GM18867 (cell line): ENCODE measurements around the gene CCDC127.

Experiments
- ATAC-seq: cut with Tn5 transposase; IDR thresholded peaks from one replicate; pipeline ENCODE4 v1.9.1; 2021; ENCODE audit warnings: mild to moderate bottlenecking, moderate library complexity; ENCODE audit not compliant: unreplicated experiment

Gene CCDC127

GRCh38 chr5:191036-191948 lies 26.7 kb downstream of the CCDC127 start, which contains the start of gene LRRC14B:
Gene LRRC14B, plus strand, starts transcription at chr5:191495. Its CDS starts 44 bp downstream, at chr5:191539.
- ATAC-seq: peak; percentile 40

- ATAC-seq: peak; percentile 36
These were observed 27.5 kb downstream of the CCDC127 start for GRCh38 chr5:190366-191035.

GRCh38 chr5:189976-190365 lies 28.0 kb downstream of the CCDC127 start:
- no peak for ATAC-seq

- ATAC-seq: no peak
These were observed 28.5 kb downstream of the CCDC127 start for GRCh38 chr5:189486-189885.

GRCh38 chr5:188488-189481 lies 29.2 kb downstream of the CCDC127 start:
- ATAC-seq: peak; percentile 79

- ATAC-seq: no peak
These were observed 30.1 kb downstream of the CCDC127 start for GRCh38 chr5:187617-188451.

- no peak for ATAC-seq
These were observed 30.9 kb downstream of the CCDC127 start for GRCh38 chr5:187042-187431.

- ATAC-seq: no peak
These were observed 31.6 kb downstream of the CCDC127 start for GRCh38 chr5:186091-187041.

- ATAC-seq: no peak
These were observed 32.6 kb downstream of the CCDC127 start for GRCh38 chr5:185095-186070.

GRCh38 chr5:184471-184870 lies 33.5 kb downstream of the CCDC127 start:
- no peak for ATAC-seq

GRCh38 chr5:182126-182525 lies 35.8 kb downstream of the CCDC127 start:
- ATAC-seq: no peak

- ATAC-seq: no peak
These were observed 36.4 kb downstream of the CCDC127 start for GRCh38 chr5:181566-181965.

GRCh38 chr5:181160-181559 lies 36.8 kb downstream of the CCDC127 start:
- no peak for ATAC-seq

- no peak for ATAC-seq
These were observed 37.6 kb downstream of the CCDC127 start for GRCh38 chr5:180286-180918.

- no peak for ATAC-seq
These were observed 38.6 kb downstream of the CCDC127 start for GRCh38 chr5:179401-179800.

- ATAC-seq: no peak
These were observed 39.8 kb downstream of the CCDC127 start for GRCh38 chr5:178110-178509.

GRCh38 chr5:176296-176823 lies 41.6 kb downstream of the CCDC127 start:
- ATAC-seq: no peak
